Spleen (tissue), 7 donors: ENCODE data around the gene SHFL.

ENCODE experiments used
- CTCF ChIP-seq, 11 experiments: fragments of 200-600 bp in 7 of 11; fragments of 450-650 bp in 4 of 11; sonication (generic) in 4 of 11; IDR thresholded peaks in 8 of 11; conservative IDR thresholded peaks in 3 of 11; 1 replicate in 7 of 11; 2 replicates in 4 of 11; pipeline versions ENCODE4 v1.4.0 to v1.8.0; 2016 to 2021; ENCODE audit warnings: antibody characterized with exemption in 11 of 11, inconsistent platforms in 4 of 11, mild to moderate bottlenecking in 1 of 11
- POLR2AphosphoS5 ChIP-seq, 3 donors: sonication (generic); formaldehyde crosslinking; IDR thresholded peaks; one replicate each; pipeline ENCODE4 v1.5.1; 2017; ENCODE audit warnings: antibody characterized with exemption in 3 of 3
- donor health status: DM: no; HTN: no; CAD: no; lungs with moderate emphysema.
- donor health status: DM: no; HTN: no; CAD: no.
- donor health status: DM: no; HTN: no; CAD: no.

GRCh38 chr19:10043286-10043927 lies 42.7 kb upstream of the SHFL start:
- no peak for TF ChIP-seq CTCF (IDR thresholded peaks at IDR 0.05 in 8 of 11, conservative IDR thresholded peaks at IDR 0.05 in 3 of 11)
- TF ChIP-seq POLR2AphosphoS5 (IDR thresholded peaks at IDR 0.05) = no peak
